ENCODE results near the gene MAGEB17. TPM values are rescaled to one million over a fixed set of nuclear protein-coding genes. Genes with fewer than 3 reads are reported as not detected.

MAGEB17 gene
- total RNA-seq, 1 donor from 2014 or later: 0.25 TPM

Other genes starting within 250 kb of the MAGEB17 start
- 0.74 TPM for gene GRPR, start 43.9 kb upstream of the MAGEB17 start, total RNA-seq